ENCODE measurements around the gene RELN.

RELN gene

DNA sequence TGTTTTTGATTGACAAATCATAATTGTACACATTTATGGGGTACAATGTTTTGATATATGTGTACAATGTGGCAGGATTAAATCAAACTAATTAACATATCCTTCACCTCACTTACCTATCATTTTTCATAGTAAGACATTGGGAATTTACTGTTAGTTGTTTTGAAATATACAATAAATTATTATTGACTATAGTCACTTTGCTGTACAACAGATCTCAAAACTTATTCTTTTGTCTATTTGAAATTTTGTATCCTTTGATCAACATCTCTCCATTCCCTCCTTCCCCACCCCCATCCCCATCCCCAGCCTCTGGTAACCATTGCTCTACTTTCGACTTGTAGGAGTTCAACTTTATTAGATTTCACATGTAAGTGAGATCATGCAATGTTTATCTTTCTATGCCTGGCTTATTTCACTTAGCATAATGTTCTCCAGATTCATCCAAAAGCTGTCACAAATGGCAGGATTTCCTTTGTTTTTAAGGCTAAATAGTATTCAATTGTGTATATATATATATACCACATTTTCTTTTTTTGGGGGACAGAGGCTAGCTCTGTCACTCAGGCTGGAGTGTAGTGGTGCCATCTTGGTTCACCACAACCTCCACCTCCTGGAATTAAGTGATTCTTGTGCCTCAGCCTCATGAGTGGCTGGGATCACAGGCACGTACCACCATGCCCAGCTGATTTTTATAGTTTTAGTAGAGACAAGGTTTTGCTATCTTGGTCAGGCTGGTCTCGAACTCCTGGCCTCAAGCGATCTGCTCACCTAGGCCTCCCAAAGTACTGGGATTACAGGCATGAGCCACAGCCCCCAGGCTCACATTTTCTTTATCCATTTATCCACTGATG, 520.1 kb downstream of the RELN start:
- H3K4me3 ChIP-seq (ENCODE audit: low read depth, low read length): no peak overlapping the region
- DNase-seq (ENCODE audit: low read depth): no peak
- TF ChIP-seq, protein P1, sequence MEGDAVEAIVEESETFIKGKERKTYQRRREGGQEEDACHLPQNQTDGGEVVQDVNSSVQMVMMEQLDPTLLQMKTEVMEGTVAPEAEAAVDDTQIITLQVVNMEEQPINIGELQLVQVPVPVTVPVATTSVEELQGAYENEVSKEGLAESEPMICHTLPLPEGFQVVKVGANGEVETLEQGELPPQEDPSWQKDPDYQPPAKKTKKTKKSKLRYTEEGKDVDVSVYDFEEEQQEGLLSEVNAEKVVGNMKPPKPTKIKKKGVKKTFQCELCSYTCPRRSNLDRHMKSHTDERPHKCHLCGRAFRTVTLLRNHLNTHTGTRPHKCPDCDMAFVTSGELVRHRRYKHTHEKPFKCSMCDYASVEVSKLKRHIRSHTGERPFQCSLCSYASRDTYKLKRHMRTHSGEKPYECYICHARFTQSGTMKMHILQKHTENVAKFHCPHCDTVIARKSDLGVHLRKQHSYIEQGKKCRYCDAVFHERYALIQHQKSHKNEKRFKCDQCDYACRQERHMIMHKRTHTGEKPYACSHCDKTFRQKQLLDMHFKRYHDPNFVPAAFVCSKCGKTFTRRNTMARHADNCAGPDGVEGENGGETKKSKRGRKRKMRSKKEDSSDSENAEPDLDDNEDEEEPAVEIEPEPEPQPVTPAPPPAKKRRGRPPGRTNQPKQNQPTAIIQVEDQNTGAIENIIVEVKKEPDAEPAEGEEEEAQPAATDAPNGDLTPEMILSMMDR (IDR thresholded peaks at IDR 0.05; ENCODE audit: low read depth, low read length): no peak
- TF ChIP-seq, protein P2, sequence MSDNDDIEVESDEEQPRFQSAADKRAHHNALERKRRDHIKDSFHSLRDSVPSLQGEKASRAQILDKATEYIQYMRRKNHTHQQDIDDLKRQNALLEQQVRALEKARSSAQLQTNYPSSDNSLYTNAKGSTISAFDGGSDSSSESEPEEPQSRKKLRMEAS (IDR thresholded peaks at IDR 0.05; ENCODE audit: low read depth, low read length): no peak
- no peak for TF ChIP-seq POLR2A (IDR thresholded peaks at IDR 0.05; ENCODE audit: extremely low read depth, insufficient read length)
- TF ChIP-seq MYC (IDR thresholded peaks at IDR 0.05; ENCODE audit: low read depth, low read length): no peak

DNA sequence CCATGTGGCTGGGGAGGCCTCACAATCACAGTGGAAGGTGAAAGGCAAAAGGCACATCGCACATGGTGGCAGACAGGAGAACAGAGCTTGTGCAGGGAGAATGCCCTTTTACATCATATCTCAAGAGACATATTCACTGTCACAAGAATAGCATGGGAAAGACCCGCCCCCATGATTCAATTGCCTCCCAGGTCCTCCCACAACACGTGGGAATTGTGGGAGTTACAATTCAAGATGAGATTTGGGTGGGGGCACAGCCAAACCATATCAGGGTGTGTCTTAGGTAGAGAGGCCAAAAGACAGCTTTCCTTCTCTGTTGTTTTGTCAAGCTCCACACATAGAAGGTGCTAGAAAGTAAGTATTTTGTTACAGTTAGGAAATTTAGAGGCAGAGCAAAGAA, 522.6 kb downstream of the RELN start:
- H3K4me3 ChIP-seq (ENCODE audit: low read depth, low read length): no peak overlapping the region
- TF ChIP-seq, protein P1 (IDR thresholded peaks at IDR 0.05; ENCODE audit: low read depth, low read length): no peak
- no peak for DNase-seq (ENCODE audit: low read depth)

DNA sequence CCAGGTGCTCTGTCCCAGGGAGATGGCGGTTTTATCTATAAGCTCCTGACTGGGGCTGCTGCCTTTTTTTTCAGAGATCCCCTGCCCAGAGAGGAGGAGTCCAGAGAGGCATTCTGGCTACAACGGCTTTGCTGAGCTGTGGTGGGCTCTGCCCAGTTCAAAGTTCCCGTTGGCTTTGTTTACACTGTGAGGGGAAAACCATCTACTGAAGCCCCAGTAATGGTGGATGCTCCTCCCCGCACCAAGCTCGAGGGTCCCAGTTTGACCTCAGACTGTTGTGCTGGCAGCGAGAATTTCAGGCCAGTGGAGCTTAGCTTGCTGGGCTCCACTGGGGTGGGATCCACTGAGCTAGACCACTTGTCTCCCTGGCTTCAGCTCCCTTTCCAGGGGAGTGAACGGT, 527.1 kb downstream of the RELN start:
- no peak for DNase-seq (ENCODE audit: low read depth)
- H3K4me3 ChIP-seq (ENCODE audit: low read depth, low read length): no peak overlapping the region
- TF ChIP-seq MYC (IDR thresholded peaks at IDR 0.05; ENCODE audit: low read depth, low read length): no peak
- TF ChIP-seq, protein P2 (IDR thresholded peaks at IDR 0.05; ENCODE audit: low read depth, low read length): no peak
- no peak for TF ChIP-seq POLR2A (IDR thresholded peaks at IDR 0.05; ENCODE audit: extremely low read depth, insufficient read length)

DNA sequence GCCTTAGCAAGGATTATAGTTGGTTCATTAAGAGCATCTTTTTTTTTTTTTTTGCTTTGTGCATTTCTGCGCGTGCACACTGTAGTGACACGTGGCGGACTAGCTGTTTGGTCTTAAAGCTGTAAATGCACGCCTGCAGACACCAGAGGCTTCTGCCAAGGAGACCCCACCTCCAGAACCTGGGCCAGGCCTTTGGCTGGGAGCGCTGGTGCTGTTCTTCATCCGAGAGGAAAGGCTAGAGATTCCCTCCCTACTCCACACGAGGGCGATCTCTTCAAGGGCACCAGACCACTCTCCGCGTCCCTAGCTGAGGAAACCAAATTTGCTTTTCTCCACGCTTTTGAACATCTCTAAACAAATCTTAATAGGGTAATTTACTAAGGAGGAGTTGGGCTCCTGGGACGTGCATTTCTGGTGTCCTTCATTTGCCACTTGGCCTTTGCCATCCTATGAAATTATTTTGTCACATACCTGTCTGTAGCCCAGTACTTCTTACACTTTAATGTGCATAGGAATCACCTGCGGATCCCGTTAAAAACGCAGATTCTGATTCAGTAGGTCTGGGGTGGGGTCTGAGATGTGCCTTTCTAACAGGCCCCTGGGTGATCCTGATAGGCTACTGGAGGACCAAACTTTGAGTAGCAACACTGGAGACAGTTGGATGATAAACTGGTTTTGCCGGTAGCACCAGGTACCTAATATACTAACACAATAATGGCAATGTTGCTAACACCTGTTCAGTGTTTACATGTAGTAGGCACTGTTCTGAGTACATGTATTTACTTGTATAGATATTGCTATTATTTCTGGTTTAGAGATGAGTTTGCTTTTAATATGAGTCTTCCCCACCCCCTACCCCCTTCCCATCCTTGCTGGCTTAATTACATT, 542.1 kb downstream of the RELN start:
- DNase-seq (ENCODE audit: low read depth): peak; percentile 68
- no peak overlapping the region for H3K4me3 ChIP-seq (ENCODE audit: low read depth, low read length)
- TF ChIP-seq, protein P1 (IDR thresholded peaks at IDR 0.05; ENCODE audit: low read depth, low read length): peak; percentile 98
- TF ChIP-seq, protein P2 (IDR thresholded peaks at IDR 0.05; ENCODE audit: low read depth, low read length): peak; percentile 20; the same call in 1 of the 2 replicates
- no peak for TF ChIP-seq POLR2A (IDR thresholded peaks at IDR 0.05; ENCODE audit: extremely low read depth, insufficient read length)

DNA sequence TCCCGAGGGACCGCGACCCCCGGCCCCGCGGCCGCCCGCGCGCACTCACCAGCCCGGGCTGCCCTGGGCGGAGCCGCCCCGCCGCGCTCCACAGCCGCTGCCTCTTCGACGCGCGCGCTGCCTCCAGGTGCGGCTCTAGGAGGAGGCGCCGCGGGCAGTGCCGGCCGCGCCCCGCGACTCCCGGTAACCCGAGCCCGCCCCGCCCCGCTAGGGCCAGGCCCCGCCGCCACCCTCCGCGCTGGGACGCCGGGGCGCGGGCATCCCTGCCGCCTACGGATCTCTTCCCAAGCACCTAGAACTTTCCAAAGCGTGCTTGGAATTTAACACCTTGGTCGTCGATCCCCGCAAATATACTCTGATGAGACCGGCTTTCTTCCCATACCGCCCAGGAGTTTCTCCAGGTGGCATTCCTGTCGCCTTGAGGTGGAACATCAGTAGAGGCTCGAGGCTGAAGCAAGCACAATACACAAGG, 543.4 kb downstream of the RELN start, which contains the start of gene SLC26A5:
TSS of gene SLC26A5 (minus strand) at position 159 of the 472 bp plus-strand sequence. CDS start 24,693 bp downstream, outside the sequence.
- TF ChIP-seq POLR2A (IDR thresholded peaks at IDR 0.05; ENCODE audit: extremely low read depth, insufficient read length): no peak
- TF ChIP-seq, protein P1 (IDR thresholded peaks at IDR 0.05; ENCODE audit: low read depth, low read length): no peak
- TF ChIP-seq, protein P2 (IDR thresholded peaks at IDR 0.05; ENCODE audit: low read depth, low read length): no peak
- TF ChIP-seq MYC (IDR thresholded peaks at IDR 0.05; ENCODE audit: low read depth, low read length): no peak
- no peak for DNase-seq (ENCODE audit: low read depth)
- H3K4me3 ChIP-seq (ENCODE audit: low read depth, low read length): no peak within 1 kb of the TSS
